Left kidney (tissue), 8 donors: ENCODE results near the gene NCAM1. TPM values are rescaled to one million over a fixed set of nuclear protein-coding genes. Genes with fewer than 3 reads are reported as not detected.
"Not testable (repeated sequence)": the region's sequence is repeated elsewhere in the genome, so short reads cannot be mapped to it uniquely, and the experiment has no call there.

Experiments
- DNase-seq: peaks from one replicate; pipeline ENCODE4 v3.0.0-alpha.2; 2013
- long read RNA-seq, 8 donors: transcript quantifications; one replicate each; lab custom pipeline, GENCODE V29; 2026
- polyA plus RNA-seq: library from polyadenylated mRNA; unstranded; fragments of 120-200 nt; gene quantifications from one replicate; pipeline ENCODE4 v1.2.1, GENCODE V29; 2013; ENCODE audit not compliant: insufficient read length

The NCAM1 gene
- polyA plus RNA-seq, result 87.3 TPM
- long read RNA-seq, donor 1, transcript NCAM1-216 (3 exons, 560 nt), result major isoform, 13 of 38 reads
- long read RNA-seq, donor 1, partial matches to known transcripts, result 25 of 38 reads
- long read RNA-seq, donor 1, other reads (novel, unspliced or antisense), result 0 of 38 reads
- long read RNA-seq, donor 2, transcript NCAM1-216 (3 exons, 560 nt), result major isoform, 11 of 20 reads
- long read RNA-seq, donor 2, partial matches to known transcripts, result 9 of 20 reads
- long read RNA-seq, donor 2, other reads (novel, unspliced or antisense), result 0 of 20 reads
- long read RNA-seq, donor 3, transcript NCAM1-216 (3 exons, 560 nt), result major isoform, 6 of 6 reads
- long read RNA-seq, donor 3, partial matches to known transcripts, result 0 of 6 reads
- long read RNA-seq, donor 3, other reads (novel, unspliced or antisense), result 0 of 6 reads
- long read RNA-seq, donor 4, partial matches to known transcripts, result 0 of 3 reads
- long read RNA-seq, donor 4, other reads (novel, unspliced or antisense), result 0 of 3 reads
- long read RNA-seq, donor 5, partial matches to known transcripts, result 5 of 6 reads
- long read RNA-seq, donor 5, other reads (novel, unspliced or antisense), result 0 of 6 reads
- long read RNA-seq, donor 6, transcript NCAM1-216 (3 exons, 560 nt), result major isoform, 20 of 115 reads
- long read RNA-seq, donor 6, partial matches to known transcripts, result 95 of 115 reads
- long read RNA-seq, donor 6, other reads (novel, unspliced or antisense), result 0 of 115 reads
- long read RNA-seq, donor 7, transcript NCAM1-216 (3 exons, 560 nt), result major isoform, 11 of 96 reads
- long read RNA-seq, donor 7, partial matches to known transcripts, result 79 of 96 reads
- long read RNA-seq, donor 7, other reads (novel, unspliced or antisense), result 6 of 96 reads
- long read RNA-seq, donor 8, partial matches to known transcripts, result 0 of 2 reads
- long read RNA-seq, donor 8, other reads (novel, unspliced or antisense), result 0 of 2 reads

- peak; percentile 96 for DNase-seq
These were observed at the start of gene NCAM1 for GRCh38 chr11:112961146-112961668. NCAM1 (plus strand) TSS chr11:112961420.

DNA sequence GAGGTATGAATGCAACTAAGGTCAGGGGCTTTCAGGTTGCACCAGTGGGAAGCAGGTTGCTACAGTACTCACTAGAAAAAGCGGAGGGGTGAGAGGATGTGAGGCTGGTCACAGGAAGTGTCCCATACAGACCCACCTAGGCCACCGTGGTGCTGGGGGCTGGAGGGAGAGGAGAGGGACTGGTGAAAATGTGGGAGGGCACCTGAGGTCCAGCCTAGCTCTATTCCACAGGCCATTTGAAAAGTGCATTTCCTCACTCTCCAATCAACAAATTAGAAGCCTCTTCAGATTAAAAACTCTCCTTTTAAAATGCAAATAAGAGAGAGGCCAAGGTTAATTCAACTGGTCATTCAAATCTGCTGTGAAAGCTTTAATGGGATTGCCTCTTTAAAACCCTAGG, 38.6 kb upstream of the NCAM1 start:
- no peak for DNase-seq

- not testable (repeated sequence) for DNase-seq
These were observed 36.4 kb upstream of the NCAM1 start for GRCh38 chr11:112924836-112925235.

- no peak for DNase-seq
These were observed 35.5 kb upstream of the NCAM1 start for GRCh38 chr11:112925516-112926310.

- peak; percentile 37 for DNase-seq
These were observed 33.1 kb upstream of the NCAM1 start for GRCh38 chr11:112928136-112928535.

DNA sequence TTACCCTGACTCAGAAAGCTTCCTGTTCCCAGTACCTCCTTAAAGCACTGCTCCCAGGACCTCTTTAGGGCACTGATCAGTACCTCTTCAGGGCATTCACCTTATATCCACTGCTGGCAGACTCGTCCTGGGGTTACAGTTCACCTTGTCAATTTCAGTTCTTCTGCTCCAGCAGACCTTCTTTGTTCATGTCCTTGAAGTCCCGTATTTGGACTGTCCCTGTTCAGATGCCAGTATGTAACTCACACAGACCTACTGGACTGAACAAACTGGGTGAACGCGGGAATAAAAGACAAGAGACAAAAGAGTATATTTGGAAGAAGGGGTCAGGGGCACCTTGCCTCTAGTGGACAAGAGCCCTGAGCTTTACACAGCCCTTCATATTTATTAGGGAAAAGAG, 31.8 kb upstream of the NCAM1 start:
- no peak for DNase-seq

DNA sequence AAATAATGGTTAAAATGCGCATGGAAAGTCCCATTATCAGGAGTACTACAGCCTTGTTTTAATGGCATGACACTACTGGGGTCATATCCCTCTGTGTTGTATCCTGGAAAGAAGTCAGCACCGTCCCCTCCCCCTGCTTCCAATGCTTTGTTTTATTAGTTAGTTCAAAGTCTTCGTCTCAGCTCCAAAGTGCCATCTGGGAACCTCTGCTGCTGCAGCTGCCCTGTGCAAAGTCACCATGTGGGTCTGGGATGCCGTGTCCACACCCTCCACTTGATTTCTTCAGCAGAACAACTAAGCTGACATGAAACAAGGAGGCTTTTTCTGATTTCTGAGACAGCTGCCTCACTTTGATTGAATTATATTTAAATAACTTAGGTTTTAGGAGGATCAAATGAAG, 29.5 kb upstream of the NCAM1 start:
- no peak for DNase-seq

- DNase-seq, result no peak
These were observed 28.6 kb upstream of the NCAM1 start for GRCh38 chr11:112932593-112932992.

GRCh38 chr11:112933970-112934369, 27.2 kb upstream of the NCAM1 start:
- DNase-seq, result no peak

DNA sequence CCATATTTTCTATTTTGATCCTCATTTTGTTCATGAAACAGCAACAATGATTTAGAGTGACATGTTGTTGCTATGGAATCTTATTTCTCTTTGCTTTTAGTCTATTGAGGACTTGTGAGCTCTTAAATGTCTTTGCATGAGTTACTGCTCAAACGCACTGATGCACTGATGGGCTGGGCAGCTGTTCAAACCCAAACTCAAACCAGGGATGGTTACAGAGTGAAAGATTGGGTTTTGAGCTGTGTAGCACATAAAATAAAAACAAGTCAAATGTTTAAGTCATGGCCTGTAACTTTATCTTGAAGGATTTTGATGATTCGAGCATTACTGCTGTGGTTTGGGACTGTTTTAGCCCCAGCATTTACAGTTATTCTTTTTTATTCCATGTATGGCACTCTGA, 20.1 kb upstream of the NCAM1 start:
- no peak for DNase-seq

DNA sequence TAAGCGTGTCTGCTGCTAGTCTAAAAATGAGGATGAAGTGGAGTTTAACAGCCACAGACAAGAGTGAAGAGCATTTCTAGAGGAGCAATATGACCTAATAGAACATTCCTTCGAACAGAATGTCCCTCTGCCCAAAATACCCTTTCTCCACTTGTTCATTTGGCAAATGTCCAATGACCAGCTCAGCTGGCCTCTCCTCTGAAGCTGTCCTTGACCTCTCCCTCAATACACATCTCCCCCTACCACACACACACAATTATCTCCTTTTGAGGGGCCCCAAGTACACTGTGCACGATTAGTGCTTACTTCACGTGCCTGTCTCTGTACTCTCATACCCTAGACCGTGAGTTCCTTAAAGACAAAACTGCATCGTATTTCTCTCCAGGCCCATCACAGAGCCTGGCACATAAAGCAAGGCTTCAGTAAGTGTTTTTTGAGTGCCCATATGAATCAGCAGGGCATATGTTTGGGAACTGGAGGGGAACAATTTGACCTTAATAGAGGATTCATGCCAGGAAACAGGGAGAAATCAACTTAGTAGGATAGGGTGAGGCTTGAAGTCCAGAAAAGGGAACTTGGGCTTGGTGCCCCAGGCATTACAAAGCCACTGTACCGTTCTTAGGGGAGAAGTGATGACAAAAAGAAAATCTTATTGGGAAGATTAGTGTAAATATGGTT, 18.1 kb upstream of the NCAM1 start:
- no peak for DNase-seq

DNA sequence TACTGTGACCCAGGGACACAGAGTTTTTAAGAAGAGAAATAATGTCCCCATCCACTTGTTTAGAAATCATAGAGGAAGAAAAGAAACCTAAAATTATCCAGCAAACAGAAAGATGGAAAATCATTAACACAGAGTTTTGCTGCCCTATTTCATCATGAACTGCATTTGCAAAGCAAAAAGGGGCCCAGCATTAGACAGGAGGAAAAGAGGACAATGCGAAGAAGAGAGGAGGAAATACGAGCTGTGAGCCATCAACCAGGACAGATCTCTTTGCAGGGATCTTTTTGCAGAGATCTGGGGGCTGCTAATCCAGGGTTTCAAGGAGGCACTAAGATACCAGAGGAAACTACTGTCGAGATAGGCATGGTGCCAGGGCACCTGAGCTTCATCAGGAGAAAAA, 14.4 kb upstream of the NCAM1 start:
- DNase-seq, result no peak

- DNase-seq, result no peak
These were observed 11.2 kb upstream of the NCAM1 start for GRCh38 chr11:112949781-112950575.

- no peak for DNase-seq
These were observed 2.5 kb upstream of the NCAM1 start for GRCh38 chr11:112958670-112959069.

GRCh38 chr11:112961751-112962578, 745 bp downstream of the NCAM1 start:
- peak; percentile 41 for DNase-seq

DNA sequence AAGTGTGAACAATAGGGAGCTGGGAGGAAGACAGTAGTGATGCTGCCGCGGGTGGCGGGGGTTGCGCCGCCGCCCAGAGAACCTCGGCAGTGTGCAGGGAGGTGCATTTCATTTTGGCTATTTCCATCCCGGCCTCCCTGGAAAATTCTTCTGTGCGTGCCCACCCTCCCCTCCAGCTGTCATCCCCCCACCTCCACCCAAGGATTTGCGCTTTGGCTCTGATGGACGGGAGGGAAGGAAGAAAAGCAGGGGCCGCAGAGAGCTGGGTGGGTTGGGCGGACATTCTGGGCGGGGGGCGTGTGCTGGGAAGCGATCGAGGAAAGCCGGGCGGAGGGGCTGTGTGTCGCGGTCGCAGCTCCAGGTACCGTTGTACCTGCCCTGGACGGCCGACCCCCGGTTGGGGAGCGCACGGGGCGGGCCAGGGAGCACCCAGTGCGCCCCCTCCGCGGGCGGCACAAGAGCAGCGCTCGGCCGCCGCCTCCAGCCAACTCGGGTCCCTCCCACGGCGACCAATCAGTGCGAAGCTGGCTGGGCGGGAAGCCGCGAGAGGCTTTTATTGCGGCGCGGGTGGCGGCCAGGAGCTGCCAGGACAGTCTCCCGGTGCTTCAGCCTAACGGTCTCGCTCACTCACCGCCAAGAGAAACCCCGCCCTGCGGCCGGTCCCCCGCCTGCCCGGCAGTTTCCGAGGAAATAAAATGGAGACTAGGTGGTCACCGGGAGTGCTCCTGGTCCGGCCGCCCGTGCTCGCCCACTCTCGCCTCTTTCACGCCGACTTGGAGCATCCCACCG, 1.6 kb downstream of the NCAM1 start:
- peak; percentile 67 for DNase-seq

DNA sequence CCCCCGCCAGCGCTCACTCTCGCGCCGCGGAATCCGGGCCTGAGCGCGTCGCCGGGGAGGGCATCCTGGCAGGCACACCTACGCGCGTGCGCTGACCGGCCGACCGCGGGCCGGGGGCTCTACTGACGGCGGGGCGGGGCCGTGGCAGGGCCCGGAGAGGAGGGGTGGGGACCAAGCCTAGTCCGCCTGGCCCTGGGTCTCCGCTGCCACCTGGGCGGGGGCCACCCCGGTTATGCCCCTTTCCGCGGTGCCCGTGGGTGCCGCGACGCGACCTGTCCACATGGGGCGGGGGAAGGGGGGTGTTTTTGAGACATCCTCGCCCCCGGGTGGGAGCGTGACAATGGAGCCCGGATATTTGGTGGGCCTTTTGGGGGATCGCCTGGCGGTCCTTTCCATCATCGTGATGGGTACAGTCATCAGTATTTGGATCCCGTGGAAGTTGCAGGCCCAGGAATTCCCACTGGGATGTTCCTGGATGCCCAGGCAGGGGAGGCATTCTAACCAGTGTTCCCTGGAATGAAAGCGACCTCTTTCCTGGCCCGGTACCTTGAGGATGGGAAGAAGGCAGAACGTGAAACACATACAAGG, 2.2 kb downstream of the NCAM1 start:
- DNase-seq, result no peak

DNA sequence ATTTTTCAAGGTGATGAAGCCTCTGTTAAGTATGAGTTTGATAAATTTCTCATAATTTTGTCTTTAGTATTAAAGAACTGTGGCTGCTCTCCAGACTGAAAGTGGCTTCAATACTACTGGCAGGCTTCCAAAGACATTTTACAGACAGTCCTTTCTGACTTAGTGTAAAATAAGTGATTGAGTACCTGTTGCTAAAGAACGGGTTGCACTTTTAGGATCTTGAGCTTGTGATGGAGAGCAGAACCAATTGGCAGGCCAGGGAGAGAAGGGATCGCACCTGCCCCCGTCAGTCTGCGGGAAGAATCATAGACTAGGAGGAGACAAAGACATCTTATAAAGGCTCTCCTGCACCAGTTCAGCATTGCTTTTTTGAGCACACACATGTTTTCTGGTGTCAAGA, 4.4 kb downstream of the NCAM1 start:
- DNase-seq, result no peak
